Kidney (tissue), 14 donors: Measurements from ENCODE around the gene MXD1. TPM values are rescaled to one million over a fixed set of nuclear protein-coding genes. Genes with fewer than 3 reads are reported as not detected.

Experiments
- DNase-seq, 5 donors: peaks; one replicate each; pipeline ENCODE4 v3.0.0-alpha.2; 2013 to 2020
- FAIRE-seq: peaks from 2 replicates; lab custom pipeline; 2012; peaks lifted over from hg19 to GRCh38; lab: Jason Lieb, UNC
- H3K27ac ChIP-seq, 2 donors: one replicate each; pipeline ENCODE4 v1.7.0; 2013; ENCODE audit warnings: low read depth in 2 of 2, low read length in 2 of 2, inconsistent platforms in 1 of 2
- H3K27me3 ChIP-seq: one replicate; pipeline ENCODE4 v1.7.1; 2013; ENCODE audit warnings: low read length, inconsistent platforms; ENCODE audit not compliant: control insufficient read depth, insufficient read depth
- H3K36me3 ChIP-seq, 3 donors: one replicate each; pipeline versions ENCODE4 v1.7.0 to v1.7.1; 2013; ENCODE audit warnings: low read length in 3 of 3, control low read depth in 1 of 3, inconsistent platforms in 1 of 3; ENCODE audit not compliant: insufficient read depth in 3 of 3, control insufficient read depth in 2 of 3
- H3K4me1 ChIP-seq, 3 donors: one replicate each; pipeline versions ENCODE4 v1.7.0 to v1.7.1; 2013; ENCODE audit warnings: low read length in 3 of 3, inconsistent platforms in 1 of 3, low read depth in 1 of 3; ENCODE audit not compliant: control insufficient read depth in 2 of 3, insufficient read depth in 2 of 3
- H3K4me3 ChIP-seq, 3 donors: one replicate each; pipeline versions ENCODE4 v1.7.0 to v1.8.1; 2013; ENCODE audit warnings: low read length in 3 of 3, control low read depth in 1 of 3, inconsistent platforms in 1 of 3
- H3K9ac ChIP-seq, 3 donors: one replicate each; pipeline versions ENCODE4 v1.7.0 to v1.7.1; 2013; ENCODE audit warnings: low read length in 3 of 3, control low read depth in 1 of 3, inconsistent platforms in 1 of 3
- H3K9me3 ChIP-seq, 3 donors: one replicate each; pipeline versions ENCODE4 v1.7.0 to v1.7.1; 2013; ENCODE audit warnings: low read length in 3 of 3, control low read depth in 1 of 3, inconsistent platforms in 1 of 3; ENCODE audit not compliant: control insufficient read depth in 2 of 3, insufficient read depth in 1 of 3
- CTCF ChIP-seq: IDR thresholded peaks from 3 replicates; pipeline ENCODE4 v1.5.1; 2012; ENCODE audit warnings: mild to moderate bottlenecking, moderate library complexity, borderline replicate concordance; ENCODE audit not compliant: insufficient read depth; ENCODE audit errors: extremely low read depth
- intact Hi-C: fragments of 100-400 bp; cut with DNase I; formaldehyde crosslinking; loops from one replicate; pipeline ENCODE4 v1.11.1; 2022
- polyA plus RNA-seq: library from polyadenylated mRNA; stranded (reverse); fragments of 350-450 nt; fragmentation: Illumina TruSeq; extraction: RNeasy Lipid Tissue Mini Kit (QIAGEN cat#74804); gene quantifications from one replicate; pipeline ENCODE4 v1.2.3, GENCODE V29; 2014; ENCODE audit warnings: low read depth, low replicate concordance; ENCODE audit not compliant: insufficient read depth
- total RNA-seq: library from RNA; stranded (reverse); fragmentation: NEBNext Ultra II Directional; extraction: Animal tissue kit (Norgen Biotek cat#: 25700); gene quantifications from one replicate; pipeline ENCODE4 v1.2.1, GENCODE V29; 2021
- donor health status: control.
- donor health status: control.
- donor health status: control.
- donor health status: control.
- donor health status: control.
- donor health status: DM: yes; HTN: yes; CAD: no.
- donor health status: Normal renal cell carcinoma (clear cell type).

MXD1 gene
- total and polyA plus RNA-seq, 2 donors from 2014 or later, result 4.9 to 13.3 TPM

GRCh38 chr2:69989441-69990105 is 74.7 kb downstream of the MXD1 start:
- H3K36me3 ChIP-seq, result no peaks in the 10 kb centered on the region
- TF ChIP-seq CTCF, result no peak
- peak in 1 of 5 donors; percentile 47 for DNase-seq
- FAIRE-seq, result no peak
- no peak overlapping the region for H3K9ac ChIP-seq
- no peaks in the 10 kb centered on the region for H3K4me1 ChIP-seq
- intact Hi-C loops, result no loop called here
- no peaks in the 10 kb centered on the region for H3K9me3 ChIP-seq
- no peak overlapping the region for H3K27ac ChIP-seq
- no peak overlapping the region for H3K4me3 ChIP-seq
- no peaks in the 10 kb centered on the region for H3K27me3 ChIP-seq

Other genes with a start within 250 kb of the MXD1 start
- gene ANXA4, start 173.0 kb upstream of the MXD1 start, total RNA-seq, result 287 TPM
- 168 TPM for gene ANXA4, start 173.0 kb upstream of the MXD1 start, polyA plus RNA-seq
- 14.0 TPM for gene GMCL1, start 85.4 kb upstream of the MXD1 start, total RNA-seq
- 6.3 TPM for gene GMCL1, start 85.4 kb upstream of the MXD1 start, polyA plus RNA-seq
- 42.6 TPM for gene SNRNP27, start 21.2 kb upstream of the MXD1 start, total RNA-seq
- gene SNRNP27, start 21.2 kb upstream of the MXD1 start, polyA plus RNA-seq, result 33.6 TPM
- gene ASPRV1, start 46.5 kb downstream of the MXD1 start, total RNA-seq, result 1.6 TPM
- gene ASPRV1, start 46.5 kb downstream of the MXD1 start, polyA plus RNA-seq, result 2.1 TPM
- gene PCBP1, start 172.4 kb downstream of the MXD1 start, total RNA-seq, result 298 TPM
- 224 TPM for gene PCBP1, start 172.4 kb downstream of the MXD1 start, polyA plus RNA-seq